NCI-H1417 treated with DMSO at 0.1 percent for 48 hours (cell line): ENCODE measurements around the gene SEMA4D.

Experiments used
- DNase-seq: peaks from one replicate; lab custom pipeline; 2025; lab: John Stamatoyannopoulos, UW

The SEMA4D gene, protein sequence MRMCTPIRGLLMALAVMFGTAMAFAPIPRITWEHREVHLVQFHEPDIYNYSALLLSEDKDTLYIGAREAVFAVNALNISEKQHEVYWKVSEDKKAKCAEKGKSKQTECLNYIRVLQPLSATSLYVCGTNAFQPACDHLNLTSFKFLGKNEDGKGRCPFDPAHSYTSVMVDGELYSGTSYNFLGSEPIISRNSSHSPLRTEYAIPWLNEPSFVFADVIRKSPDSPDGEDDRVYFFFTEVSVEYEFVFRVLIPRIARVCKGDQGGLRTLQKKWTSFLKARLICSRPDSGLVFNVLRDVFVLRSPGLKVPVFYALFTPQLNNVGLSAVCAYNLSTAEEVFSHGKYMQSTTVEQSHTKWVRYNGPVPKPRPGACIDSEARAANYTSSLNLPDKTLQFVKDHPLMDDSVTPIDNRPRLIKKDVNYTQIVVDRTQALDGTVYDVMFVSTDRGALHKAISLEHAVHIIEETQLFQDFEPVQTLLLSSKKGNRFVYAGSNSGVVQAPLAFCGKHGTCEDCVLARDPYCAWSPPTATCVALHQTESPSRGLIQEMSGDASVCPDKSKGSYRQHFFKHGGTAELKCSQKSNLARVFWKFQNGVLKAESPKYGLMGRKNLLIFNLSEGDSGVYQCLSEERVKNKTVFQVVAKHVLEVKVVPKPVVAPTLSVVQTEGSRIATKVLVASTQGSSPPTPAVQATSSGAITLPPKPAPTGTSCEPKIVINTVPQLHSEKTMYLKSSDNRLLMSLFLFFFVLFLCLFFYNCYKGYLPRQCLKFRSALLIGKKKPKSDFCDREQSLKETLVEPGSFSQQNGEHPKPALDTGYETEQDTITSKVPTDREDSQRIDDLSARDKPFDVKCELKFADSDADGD

GRCh38 chr9:89497978-89498851 is at the start of gene SEMA4D:
TSS of gene SEMA4D (minus strand) at chr9:89498113. CDS start at chr9:89405456, 92,657 bp downstream.
- DNase-seq, result peak; percentile 43

DNA sequence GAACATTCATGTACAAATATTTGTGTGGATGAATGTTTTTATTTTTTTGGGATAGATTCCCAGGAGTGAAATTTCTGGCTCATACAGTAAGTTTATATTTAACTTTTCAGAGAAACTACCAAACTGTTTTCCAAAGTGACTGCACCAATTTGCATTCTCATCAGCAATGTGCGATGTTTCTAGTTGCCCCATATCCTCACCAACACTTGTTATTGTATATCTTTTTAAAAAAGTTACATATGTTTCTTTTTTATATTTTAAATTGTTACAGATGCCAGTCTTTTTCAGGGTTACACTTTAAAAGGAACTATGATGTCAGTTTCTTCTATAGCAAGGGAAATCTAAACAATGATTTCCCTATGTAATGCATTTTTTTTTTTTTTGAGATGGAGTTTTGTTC is 49.1 kb upstream of the SEMA4D start:
- no peak for DNase-seq

DNA sequence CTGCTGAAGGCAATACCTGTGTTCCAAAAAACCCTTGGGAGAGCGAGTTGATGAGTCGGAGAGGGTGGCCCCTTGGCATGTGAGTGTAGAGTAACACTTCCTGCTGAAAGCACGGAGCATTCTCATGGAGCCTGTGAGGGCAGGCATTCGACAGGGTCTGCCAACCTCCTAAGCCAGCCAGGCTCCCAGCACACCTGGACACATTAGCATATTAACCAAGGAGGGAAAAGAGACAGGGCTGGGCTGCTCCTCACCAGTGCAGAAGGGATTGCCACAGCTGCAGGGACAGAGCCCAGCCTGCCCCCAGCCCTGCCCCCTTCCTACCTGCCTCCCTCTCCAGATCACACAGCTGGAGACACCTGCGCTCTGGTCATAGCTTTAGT is 46.4 kb upstream of the SEMA4D start:
- DNase-seq, result no peak

GRCh38 chr9:89543621-89544278 is 45.8 kb upstream of the SEMA4D start:
- no peak for DNase-seq

GRCh38 chr9:89543111-89543510 is 45.2 kb upstream of the SEMA4D start:
- no peak for DNase-seq

DNA sequence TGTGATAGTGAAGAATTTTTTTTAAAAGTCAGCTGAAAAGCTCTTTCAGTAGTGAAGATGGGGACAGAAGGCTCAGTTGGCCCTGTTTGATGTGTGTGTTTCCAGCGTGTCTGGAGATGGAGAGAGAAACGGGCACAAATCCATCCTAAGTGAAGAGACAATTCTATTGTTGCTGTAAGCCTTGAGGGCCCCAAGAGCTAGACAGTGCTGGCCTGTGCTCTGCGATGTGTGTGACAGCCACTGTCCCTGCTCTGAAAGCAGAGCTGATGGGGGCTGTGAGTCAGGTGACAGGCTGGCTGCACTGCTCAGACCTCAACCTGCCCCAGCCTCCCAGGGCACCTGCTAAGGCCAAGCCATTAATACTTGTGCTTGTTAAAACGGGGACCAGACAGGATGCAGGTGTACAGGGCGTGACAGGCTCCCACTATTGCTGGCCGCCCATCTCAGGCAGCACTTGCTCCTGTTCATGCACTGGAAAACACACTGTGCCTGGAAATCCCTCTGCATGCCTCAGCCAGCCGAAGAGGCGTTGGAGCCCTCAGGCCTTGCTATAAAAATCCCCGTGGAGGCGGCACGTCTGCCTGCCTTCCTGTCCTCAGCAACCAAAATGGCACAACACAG is 44.6 kb upstream of the SEMA4D start:
- no peak for DNase-seq

DNA sequence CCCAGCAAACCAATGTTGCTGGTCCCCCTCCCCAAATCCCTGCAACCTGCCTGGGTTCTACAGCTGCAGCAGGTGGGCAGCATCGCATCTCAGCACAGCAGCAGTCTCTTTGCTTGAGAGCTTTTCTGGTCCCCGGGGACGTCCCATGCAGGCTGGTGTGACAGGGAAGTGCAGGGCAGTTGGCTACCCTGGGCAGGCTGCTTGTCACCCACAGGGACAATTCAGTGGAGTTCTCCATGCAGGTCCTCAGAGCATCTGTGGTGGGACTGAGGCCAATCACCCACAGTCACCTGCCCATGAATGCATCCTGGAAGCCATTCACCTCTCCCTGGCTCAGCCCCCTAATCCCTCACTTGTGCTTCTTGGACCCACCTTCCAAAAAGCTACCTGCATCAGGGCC is 43.9 kb upstream of the SEMA4D start:
- DNase-seq, result no peak

- DNase-seq, result no peak
Measured at GRCh38 chr9:89539374-89539773, 41.5 kb upstream of the SEMA4D start.

- DNase-seq, result no peak
Measured at GRCh38 chr9:89538871-89539270, 41.0 kb upstream of the SEMA4D start.

DNA sequence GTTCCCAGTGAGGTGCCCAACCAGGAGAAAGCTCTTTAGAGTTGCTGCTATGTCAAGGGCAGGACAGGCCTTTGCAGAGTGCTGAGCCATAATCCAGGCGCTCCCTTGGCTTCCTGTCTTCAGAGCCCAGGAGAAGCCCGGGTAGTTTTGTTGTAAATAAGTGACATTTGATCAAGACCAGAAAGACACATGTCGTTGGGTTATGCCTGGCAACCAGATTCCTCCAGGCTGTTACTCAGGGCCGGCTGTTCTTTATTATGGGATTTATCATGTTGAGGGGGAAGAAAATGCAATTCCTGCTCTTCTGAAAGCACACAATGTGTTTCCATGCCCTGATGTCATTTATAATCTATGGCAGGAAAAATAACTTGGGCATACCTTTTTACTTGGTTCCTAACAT is 39.3 kb upstream of the SEMA4D start:
- DNase-seq, result no peak

- DNase-seq, result no peak
Measured at GRCh38 chr9:89536600-89536999, 38.7 kb upstream of the SEMA4D start.

- DNase-seq, result no peak
Measured at GRCh38 chr9:89536145-89536574, 38.2 kb upstream of the SEMA4D start.

- DNase-seq, result no peak
Measured at GRCh38 chr9:89535461-89535860, 37.5 kb upstream of the SEMA4D start.

GRCh38 chr9:89534515-89535287 is 36.8 kb upstream of the SEMA4D start:
- DNase-seq, result no peak

DNA sequence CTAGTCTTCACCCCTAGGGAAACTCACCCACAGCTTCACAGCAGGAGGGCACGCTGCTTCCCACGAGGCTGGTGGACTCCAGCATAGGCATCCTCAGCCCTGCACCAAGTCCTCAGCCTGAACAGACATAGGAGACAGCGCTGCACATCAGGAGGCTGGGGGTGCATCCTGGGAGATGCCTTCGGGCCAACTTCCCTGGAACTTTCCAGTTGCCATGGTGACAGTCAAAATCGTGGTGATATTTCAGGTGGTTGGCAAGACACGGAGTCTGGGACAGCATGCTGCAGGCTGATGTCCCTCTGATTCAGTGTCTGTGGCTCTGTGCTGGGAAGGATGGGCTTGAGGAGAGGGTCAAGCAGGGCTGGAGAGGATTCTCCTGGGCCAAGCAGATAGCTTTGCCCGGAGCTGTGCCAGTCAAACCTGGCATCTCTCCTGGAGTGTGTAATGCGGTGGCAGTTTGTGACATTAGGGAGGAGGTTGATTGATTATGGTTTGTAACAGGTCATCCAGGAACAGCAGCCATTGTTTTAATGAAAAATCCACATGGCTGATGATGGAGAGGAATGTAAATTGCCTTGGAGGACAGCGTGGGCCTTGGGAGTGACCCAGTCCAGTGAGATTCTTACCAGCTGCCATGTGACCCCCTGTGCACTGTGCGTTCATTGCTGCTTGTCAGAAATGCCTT is 35.6 kb upstream of the SEMA4D start:
- no peak for DNase-seq

DNA sequence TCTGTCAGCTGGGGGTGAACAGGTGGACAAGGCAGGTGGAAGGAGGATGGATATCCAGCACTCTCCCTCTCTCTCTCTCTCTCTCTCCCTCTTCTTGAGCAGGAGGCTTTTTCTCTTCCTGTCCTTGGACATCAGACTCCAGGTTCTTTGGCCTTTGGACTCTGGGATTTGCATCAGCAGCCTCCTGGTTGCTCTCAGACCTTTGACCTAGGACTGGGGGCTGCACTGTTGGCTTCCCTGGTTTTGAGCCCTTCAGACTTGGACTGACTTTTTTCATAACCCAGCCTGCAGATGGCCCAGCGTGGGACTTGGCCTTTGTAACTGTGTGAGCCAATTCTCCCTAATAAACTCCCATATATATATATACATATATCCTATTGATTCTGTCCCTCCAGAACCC is 35.0 kb upstream of the SEMA4D start:
- no peak for DNase-seq

GRCh38 chr9:89532478-89532877 is 34.6 kb upstream of the SEMA4D start:
- DNase-seq, result no peak

GRCh38 chr9:89531766-89532165 is 33.9 kb upstream of the SEMA4D start:
- no peak for DNase-seq

- no peak for DNase-seq
Measured at GRCh38 chr9:89530726-89531125, 32.8 kb upstream of the SEMA4D start.
